ENCODE data around the gene ZNRF2. TPM values are rescaled to one million over a fixed set of nuclear protein-coding genes. Genes with fewer than 3 reads are reported as not detected.

The ZNRF2 gene
- total RNA-seq, 4 donors from 2014 or later, result 44.2 to 57.4 (median 48.0) TPM

- intact Hi-C loops (cut with DNase I), result no loop called here
- WGBS, 2 donors, result 97 to 98% methylated on average over 2 of the region's 2 CpGs
- Histone ChIP-seq H3K4me1 (peaks cover 8% of the 10 kb centered on the region in 2 donors), H3K27me3 (no peaks in the 10 kb centered on the region), H3K9me3 (no peaks in the 10 kb centered on the region), H3K36me3 (no peaks in the 10 kb centered on the region), H3K4me3 (replicated peaks in 1 of 3) (no peak overlapping the region), H3K27ac (no peak overlapping the region)
- no peak for DNase-seq
- TF ChIP-seq CTCF (IDR thresholded peaks at IDR 0.05), result no peak
These were observed 42.6 kb upstream of the ZNRF2 start for GRCh38 chr7:30241767-30242166.

- DNase-seq, result no peak
- Histone ChIP-seq H3K9me3 (no peaks in the 10 kb centered on the region), H3K4me3 (replicated peaks in 1 of 3) (no peak overlapping the region), H3K27ac (no peak overlapping the region), H3K27me3 (no peaks in the 10 kb centered on the region), H3K36me3 (no peaks in the 10 kb centered on the region), H3K4me1 (peaks cover 3 to 5% of the 10 kb centered on the region in 2 donors)
- intact Hi-C loops (cut with DNase I), result no loop called here
- TF ChIP-seq POLR2A (IDR thresholded peaks at IDR 0.05) (no peak), CTCF (IDR thresholded peaks at IDR 0.05) (no peak)
- WGBS, 2 donors, result 83 to 87% methylated on average over 5 of the region's 5 CpGs
These were observed 40.1 kb upstream of the ZNRF2 start for GRCh38 chr7:30244340-30244739.

GRCh38 chr7:30245913-30246312 is 38.5 kb upstream of the ZNRF2 start:
- H3K4me1 ChIP-seq, result peaks cover 0 to 10% of the 10 kb centered on the region in 2 donors
- H3K27ac ChIP-seq, result no peak overlapping the region
- WGBS, 2 donors, result 93 to 96% methylated on average over 4 of the region's 7 CpGs
- no peaks in the 10 kb centered on the region for H3K9me3 ChIP-seq
- no peaks in the 10 kb centered on the region for H3K36me3 ChIP-seq
- no peak for DNase-seq
- TF ChIP-seq POLR2A (IDR thresholded peaks at IDR 0.05) (no peak), CTCF (IDR thresholded peaks at IDR 0.05) (no peak)
- H3K27me3 ChIP-seq, result no peaks in the 10 kb centered on the region
- H3K4me3 ChIP-seq (replicated peaks in 1 of 3), result no peak overlapping the region
- intact Hi-C loops (cut with DNase I), result no loop called here

- no peak for DNase-seq
- Histone ChIP-seq H3K27ac (no peak overlapping the region), H3K27me3 (no peaks in the 10 kb centered on the region), H3K4me1 (peaks cover 0 to 10% of the 10 kb centered on the region in 2 donors), H3K36me3 (no peaks in the 10 kb centered on the region), H3K9me3 (no peaks in the 10 kb centered on the region), H3K4me3 (replicated peaks in 1 of 3) (no peak overlapping the region)
- TF ChIP-seq CTCF (IDR thresholded peaks at IDR 0.05), result no peak
- TF ChIP-seq POLR2A (IDR thresholded peaks at IDR 0.05), result no peak
- WGBS, 2 donors, result 88 to 97% methylated on average over 6 to 8 of the region's 8 CpGs
- intact Hi-C loops (cut with DNase I), result no loop called here
These were observed 38.0 kb upstream of the ZNRF2 start for GRCh38 chr7:30246392-30246791.

- no peak for TF ChIP-seq CTCF (IDR thresholded peaks at IDR 0.05)
- TF ChIP-seq POLR2A (IDR thresholded peaks at IDR 0.05), result no peak
- intact Hi-C loops (cut with DNase I), result no loop called here
- no peak overlapping the region for H3K27ac ChIP-seq
- no peaks in the 10 kb centered on the region for H3K36me3 ChIP-seq
- 67 to 70% methylated on average over 6 of the region's 6 CpGs for WGBS, 2 donors
- DNase-seq, result no peak
- H3K4me1 ChIP-seq, result peaks cover 3 to 14% of the 10 kb centered on the region in 2 donors
- no peaks in the 10 kb centered on the region for H3K27me3 ChIP-seq
- no peaks in the 10 kb centered on the region for H3K9me3 ChIP-seq
- H3K4me3 ChIP-seq (replicated peaks in 1 of 3), result no peak overlapping the region
These were observed 36.6 kb upstream of the ZNRF2 start for GRCh38 chr7:30247541-30248401.

Measured in thyroid gland (tissue), 4 donors.